Adipocyte (in vitro differentiated cells): Measurements from ENCODE around the gene SYNDIG1.

Experiments
- DNase-seq: peaks from one replicate; pipeline ENCODE4 v3.0.0-alpha.2; 2015; ENCODE audit warnings: low read depth
- H3K27me3 ChIP-seq: replicated peaks from 2 replicates; pipeline ENCODE4 v1.7.0; 2013; ENCODE audit warnings: mild to moderate bottlenecking, low read length, moderate library complexity; ENCODE audit not compliant: control insufficient read depth, insufficient read depth
- H3K36me3 ChIP-seq: 2 replicates; pipeline ENCODE4 v1.7.0; 2013; ENCODE audit warnings: low read length, mild to moderate bottlenecking, moderate library complexity; ENCODE audit not compliant: control insufficient read depth, insufficient read depth, severe bottlenecking
- H3K4me1 ChIP-seq: 2 replicates; pipeline ENCODE4 v1.7.0; 2013; ENCODE audit warnings: mild to moderate bottlenecking, low read length, moderate library complexity; ENCODE audit not compliant: control insufficient read depth, insufficient read depth
- H3K4me3 ChIP-seq: 2 replicates; pipeline ENCODE4 v1.7.0; 2013; ENCODE audit warnings: mild to moderate bottlenecking, low read length, moderate library complexity
- H3K9ac ChIP-seq: 2 replicates; pipeline ENCODE4 v1.7.0; 2013; ENCODE audit warnings: mild to moderate bottlenecking, low read length, moderate library complexity
- H3K9me3 ChIP-seq: 2 replicates; pipeline ENCODE4 v1.7.0; 2013; ENCODE audit warnings: mild to moderate bottlenecking, low read length, moderate library complexity; ENCODE audit not compliant: control insufficient read depth

Gene SYNDIG1

DNA sequence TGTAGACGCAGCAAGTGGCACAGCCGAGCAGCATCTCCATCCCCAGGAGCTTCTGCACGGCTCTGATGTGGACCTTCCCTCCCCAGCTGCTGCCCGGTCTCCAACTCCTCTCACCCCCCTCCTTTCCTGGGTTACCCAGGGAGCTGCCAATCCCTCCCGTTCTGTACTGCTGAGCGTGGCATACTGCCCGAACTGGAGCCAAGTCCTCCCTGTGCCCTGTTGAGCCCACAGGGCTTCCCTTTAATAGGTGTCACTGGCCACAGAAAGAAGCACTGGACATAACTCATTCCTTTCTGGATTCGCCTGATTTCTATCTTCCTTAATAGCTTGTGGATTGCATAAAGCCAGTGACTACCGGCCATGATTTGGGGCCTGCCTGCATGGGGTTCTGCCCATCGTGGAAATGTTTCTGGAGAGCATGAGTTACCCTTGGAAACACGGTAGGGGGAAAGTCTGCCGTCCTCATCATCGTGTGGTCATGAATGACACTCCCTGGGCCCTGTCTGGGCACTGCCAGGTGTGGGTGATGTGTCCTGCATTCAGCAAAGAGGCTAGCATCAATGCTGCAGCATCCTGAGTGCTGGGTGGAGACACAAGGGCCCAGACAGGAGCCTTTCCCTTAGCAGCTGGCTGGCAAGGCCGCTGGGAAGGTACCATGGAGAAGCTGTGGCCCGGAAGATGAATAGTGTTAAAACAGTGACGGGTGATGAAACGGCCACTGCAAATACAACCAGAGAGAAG lies 189.7 kb downstream of the SYNDIG1 start:
- Histone ChIP-seq H3K27me3 (peaks cover under 1% of the 10 kb centered on the region), H3K36me3 (no peaks in the 10 kb centered on the region), H3K9me3 (no peaks in the 10 kb centered on the region), H3K4me3 (no peak overlapping the region), H3K4me1 (peaks cover 13% of the 10 kb centered on the region), H3K9ac (no peak overlapping the region)
- DNase-seq: no peak

DNA sequence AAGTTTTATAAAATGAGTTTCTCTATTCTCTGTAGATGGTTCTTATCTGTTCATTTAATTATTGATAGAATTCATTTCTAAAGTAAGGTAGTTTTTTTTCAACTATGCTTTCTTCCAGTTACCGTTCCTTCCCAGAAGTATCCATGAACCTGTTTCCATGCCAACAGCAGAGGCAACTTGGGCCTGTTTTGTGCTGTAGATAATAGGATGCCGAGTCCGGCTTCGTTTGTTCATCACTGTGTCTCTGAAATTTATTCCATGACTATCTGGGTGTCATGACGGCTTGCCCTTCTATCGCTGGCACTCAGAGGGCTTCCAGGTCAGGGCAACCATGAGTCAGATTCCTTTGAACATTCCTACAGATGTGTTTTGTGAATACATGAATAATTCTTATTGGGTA lies 190.4 kb downstream of the SYNDIG1 start:
- H3K27me3 ChIP-seq: peaks cover 5% of the 10 kb centered on the region

DNA sequence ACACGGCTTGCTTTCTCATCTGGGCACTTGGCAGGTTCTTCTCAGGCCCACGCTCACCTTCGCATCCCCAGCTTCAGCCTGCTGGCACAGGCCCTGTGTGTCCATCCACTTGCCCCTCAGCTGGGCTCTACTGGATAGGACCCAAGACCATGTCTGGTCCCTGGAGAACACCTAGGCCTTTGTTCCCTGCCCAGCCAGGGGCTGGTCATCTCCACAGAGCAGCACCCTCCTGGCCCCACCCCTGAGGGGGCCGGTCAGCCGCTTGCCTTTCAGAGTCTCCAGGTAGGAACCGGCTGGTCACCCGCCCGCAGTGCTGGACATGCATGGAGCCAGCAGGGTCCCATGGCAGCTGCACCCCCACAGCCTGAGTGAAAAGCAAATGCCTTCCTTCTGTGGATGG lies 191.2 kb downstream of the SYNDIG1 start:
- Histone ChIP-seq H3K36me3 (no peaks in the 10 kb centered on the region), H3K9ac (no peak overlapping the region), H3K27me3 (peaks cover 8% of the 10 kb centered on the region), H3K9me3 (no peaks in the 10 kb centered on the region), H3K4me1 (peaks cover 13% of the 10 kb centered on the region), H3K4me3 (no peak overlapping the region)
- DNase-seq: no peak

More for the DNA sequence above, 190.4 kb downstream of the SYNDIG1 start:
- Histone ChIP-seq H3K36me3 (no peaks in the 10 kb centered on the region), H3K4me1 (peaks cover 13% of the 10 kb centered on the region), H3K9ac (no peak overlapping the region), H3K4me3 (no peak overlapping the region), H3K9me3 (no peaks in the 10 kb centered on the region)
- no peak for DNase-seq

DNA sequence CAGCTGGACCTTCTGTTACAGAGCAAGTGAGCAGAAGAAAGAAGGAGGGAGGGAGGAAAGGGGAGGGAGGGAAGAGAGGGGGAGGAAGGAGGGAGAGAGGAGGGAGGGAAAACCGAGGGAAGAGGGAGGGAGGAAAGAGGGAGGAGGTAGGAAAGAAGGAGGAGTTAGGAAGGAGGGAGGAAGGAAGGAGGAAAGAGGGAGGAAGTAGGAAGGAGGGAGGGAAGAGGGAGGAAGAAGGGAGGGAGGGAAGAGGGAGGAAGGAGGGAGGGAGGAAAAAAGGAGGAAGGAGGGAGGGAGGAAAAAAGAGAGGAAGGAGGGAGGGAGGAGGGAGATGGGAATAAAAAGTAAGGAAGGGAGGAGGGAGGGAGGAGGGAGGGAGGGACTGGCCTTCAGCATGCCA lies 191.8 kb downstream of the SYNDIG1 start:
- Histone ChIP-seq H3K9me3 (no peaks in the 10 kb centered on the region), H3K9ac (no peak overlapping the region), H3K4me3 (no peak overlapping the region), H3K36me3 (no peaks in the 10 kb centered on the region), H3K27me3 (peaks cover 9% of the 10 kb centered on the region), H3K4me1 (peaks cover 13% of the 10 kb centered on the region)
- DNase-seq: no peak

DNA sequence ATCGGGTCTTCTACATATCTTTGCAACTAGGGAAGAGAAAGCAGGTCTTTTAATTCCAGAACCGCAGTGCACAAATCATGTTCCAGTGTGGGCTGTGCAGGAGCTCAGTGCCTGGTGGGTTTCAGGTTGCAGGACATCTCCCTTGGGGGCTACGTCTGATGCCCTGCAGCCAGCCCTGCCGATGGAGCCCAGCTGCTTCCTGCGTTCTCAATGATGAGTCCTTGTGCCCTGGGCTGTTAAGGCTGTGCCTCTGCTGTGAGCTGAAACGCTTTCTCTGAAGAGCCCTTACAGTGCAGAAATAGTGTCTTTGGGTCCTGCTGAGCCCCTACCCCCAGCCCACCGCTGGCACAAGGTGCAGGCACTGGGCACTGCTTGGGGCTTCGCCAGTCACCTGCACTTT lies 192.9 kb downstream of the SYNDIG1 start:
- H3K4me1 ChIP-seq: peaks cover 13% of the 10 kb centered on the region
- no peak overlapping the region for H3K4me3 ChIP-seq
- no peaks in the 10 kb centered on the region for H3K36me3 ChIP-seq
- no peaks in the 10 kb centered on the region for H3K9me3 ChIP-seq
- peaks cover 13% of the 10 kb centered on the region for H3K27me3 ChIP-seq
- no peak for DNase-seq
- H3K9ac ChIP-seq: no peak overlapping the region

DNA sequence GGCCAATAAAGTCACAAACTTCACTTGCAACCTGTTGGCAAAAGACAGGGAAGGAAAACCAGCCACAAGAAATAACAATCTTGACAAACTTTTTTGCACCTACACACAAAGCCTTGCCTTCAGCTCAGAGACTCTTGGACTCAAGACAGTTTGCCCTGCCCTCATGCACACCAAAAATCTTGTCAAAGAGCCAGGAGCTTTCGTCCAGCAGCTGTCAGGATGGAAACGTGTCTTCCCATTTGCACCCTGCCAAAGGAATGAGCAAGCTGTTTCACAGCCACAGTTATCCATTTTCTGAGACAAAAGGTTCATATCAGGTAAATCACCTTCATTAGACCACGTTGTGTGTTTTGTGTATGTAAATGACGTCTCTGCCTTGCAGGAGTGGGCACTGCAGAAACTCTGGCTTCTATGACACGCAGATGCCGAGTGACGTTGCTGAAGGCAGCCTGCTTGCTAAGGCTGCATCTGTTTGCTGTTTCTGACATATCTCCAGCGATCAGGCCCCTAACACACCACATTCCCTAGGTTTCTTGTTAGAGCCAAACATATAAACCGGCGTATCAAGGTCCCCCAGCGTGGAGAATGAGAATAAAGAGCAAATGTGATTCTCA lies 193.4 kb downstream of the SYNDIG1 start:
- DNase-seq: peak; percentile 45
- Histone ChIP-seq H3K36me3 (no peaks in the 10 kb centered on the region), H3K27me3 (peaks cover 13% of the 10 kb centered on the region), H3K9ac (no peak overlapping the region), H3K9me3 (no peaks in the 10 kb centered on the region), H3K4me1 (peaks cover 10% of the 10 kb centered on the region), H3K4me3 (no peak overlapping the region)

DNA sequence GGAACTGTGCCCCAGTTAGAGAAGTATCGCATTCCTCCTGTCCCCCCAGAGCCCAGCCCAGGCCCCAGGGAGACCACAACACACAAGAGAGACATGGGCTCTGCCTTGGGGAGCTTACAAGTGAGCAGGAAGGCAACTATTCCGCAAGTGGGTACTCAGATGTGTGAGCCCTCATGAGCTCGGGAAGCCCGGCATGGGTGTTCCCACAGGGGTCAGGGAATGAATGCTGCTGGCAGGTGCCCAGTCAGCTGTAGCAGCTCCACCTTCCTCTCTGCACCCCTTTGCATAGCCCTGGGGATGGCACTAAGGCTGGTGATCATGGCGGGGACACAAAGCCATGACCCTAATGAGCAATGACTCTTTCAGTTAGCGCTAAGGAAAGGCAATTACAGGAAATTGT lies 194.1 kb downstream of the SYNDIG1 start:
- Histone ChIP-seq H3K4me3 (no peak overlapping the region), H3K9ac (no peak overlapping the region), H3K9me3 (no peaks in the 10 kb centered on the region), H3K36me3 (no peaks in the 10 kb centered on the region), H3K27me3 (peaks cover 13% of the 10 kb centered on the region), H3K4me1 (peaks cover 10% of the 10 kb centered on the region)
- no peak for DNase-seq

DNA sequence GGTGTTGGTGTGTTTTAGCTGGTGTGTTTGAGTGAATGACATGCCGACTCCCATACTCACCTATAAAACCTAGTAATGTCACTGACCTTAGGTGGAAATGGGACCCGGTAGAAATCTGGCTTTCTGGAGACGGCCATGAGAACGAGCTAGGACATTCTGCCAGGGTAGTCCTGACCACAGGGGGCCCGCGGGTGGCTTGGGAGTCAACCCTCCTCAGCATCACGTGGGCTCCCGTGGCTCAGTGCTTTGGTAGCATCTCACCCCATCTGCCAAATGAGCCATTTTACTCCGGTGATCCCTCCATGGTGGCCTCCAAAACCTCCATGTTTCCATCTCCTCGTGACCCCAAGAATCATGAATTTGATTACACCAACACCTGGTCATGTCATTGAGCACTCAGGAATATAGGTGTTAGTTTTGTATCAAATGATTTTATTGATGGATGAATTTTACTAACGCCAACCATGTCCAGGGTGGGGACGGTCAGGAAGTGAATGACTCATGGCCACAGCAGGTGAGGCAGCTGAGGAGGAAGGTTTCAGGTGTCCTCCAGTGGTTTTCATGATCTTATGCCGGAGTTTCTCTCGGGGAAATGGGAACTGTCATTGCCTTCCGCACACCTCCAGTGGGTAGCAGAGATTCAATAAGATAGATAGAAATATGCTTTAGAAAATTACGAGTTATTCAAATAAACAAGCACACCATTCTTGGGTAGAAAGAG lies 195.0 kb downstream of the SYNDIG1 start:
- H3K9ac ChIP-seq: no peak overlapping the region
- H3K9me3 ChIP-seq: no peaks in the 10 kb centered on the region
- peaks cover 13% of the 10 kb centered on the region for H3K27me3 ChIP-seq
- H3K4me3 ChIP-seq: no peak overlapping the region
- H3K4me1 ChIP-seq: peaks cover 10% of the 10 kb centered on the region
- no peak for DNase-seq
- H3K36me3 ChIP-seq: no peaks in the 10 kb centered on the region

DNA sequence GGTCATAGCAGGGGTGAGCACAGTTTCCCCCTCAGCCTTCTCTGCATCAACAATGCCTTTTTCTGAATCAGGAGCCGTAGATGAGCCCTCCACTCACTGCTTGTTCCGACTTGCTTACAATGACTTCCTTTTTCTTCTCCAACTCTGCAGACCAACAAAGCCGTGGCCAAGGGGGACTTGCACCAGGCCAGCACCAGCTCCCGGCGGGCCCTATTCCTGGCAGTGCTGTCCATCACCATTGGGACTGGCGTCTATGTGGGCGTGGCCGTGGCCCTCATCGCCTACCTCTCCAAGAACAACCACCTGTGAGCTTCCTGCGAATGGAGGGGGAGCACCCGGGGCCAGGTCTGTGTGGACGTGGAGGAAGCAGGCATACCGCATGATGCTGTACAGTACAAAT lies 195.8 kb downstream of the SYNDIG1 start:
- DNase-seq: no peak
- Histone ChIP-seq H3K9ac (no peak overlapping the region), H3K27me3 (peaks cover 13% of the 10 kb centered on the region), H3K4me1 (peaks cover 10% of the 10 kb centered on the region), H3K4me3 (no peak overlapping the region), H3K36me3 (no peaks in the 10 kb centered on the region), H3K9me3 (no peaks in the 10 kb centered on the region)

DNA sequence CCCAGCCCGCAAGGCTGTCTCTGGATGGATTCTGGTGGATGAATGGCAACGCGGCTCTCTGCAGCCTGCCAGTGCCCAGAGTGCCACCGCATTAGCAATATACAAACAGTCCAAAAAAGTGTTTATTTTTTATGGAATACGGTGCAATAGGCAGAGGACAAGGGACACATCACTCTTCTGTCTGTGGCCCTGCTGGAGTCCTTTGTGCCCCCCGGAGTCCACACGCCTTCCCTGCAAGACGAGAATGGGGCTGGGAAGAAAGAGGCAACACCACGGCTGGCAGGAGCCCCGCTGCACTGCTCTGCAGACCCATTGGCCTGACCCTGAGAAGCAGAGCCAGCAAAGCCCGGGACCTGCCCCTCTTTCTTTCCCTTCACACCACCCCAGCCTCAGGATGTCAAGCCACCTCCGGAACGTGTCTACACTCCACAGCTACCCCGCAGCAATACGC lies 196.3 kb downstream of the SYNDIG1 start:
- Histone ChIP-seq H3K9me3 (no peaks in the 10 kb centered on the region), H3K27me3 (peaks cover 13% of the 10 kb centered on the region), H3K4me3 (no peak overlapping the region), H3K36me3 (no peaks in the 10 kb centered on the region), H3K4me1 (peaks cover 10% of the 10 kb centered on the region), H3K9ac (no peak overlapping the region)
- DNase-seq: no peak

DNA sequence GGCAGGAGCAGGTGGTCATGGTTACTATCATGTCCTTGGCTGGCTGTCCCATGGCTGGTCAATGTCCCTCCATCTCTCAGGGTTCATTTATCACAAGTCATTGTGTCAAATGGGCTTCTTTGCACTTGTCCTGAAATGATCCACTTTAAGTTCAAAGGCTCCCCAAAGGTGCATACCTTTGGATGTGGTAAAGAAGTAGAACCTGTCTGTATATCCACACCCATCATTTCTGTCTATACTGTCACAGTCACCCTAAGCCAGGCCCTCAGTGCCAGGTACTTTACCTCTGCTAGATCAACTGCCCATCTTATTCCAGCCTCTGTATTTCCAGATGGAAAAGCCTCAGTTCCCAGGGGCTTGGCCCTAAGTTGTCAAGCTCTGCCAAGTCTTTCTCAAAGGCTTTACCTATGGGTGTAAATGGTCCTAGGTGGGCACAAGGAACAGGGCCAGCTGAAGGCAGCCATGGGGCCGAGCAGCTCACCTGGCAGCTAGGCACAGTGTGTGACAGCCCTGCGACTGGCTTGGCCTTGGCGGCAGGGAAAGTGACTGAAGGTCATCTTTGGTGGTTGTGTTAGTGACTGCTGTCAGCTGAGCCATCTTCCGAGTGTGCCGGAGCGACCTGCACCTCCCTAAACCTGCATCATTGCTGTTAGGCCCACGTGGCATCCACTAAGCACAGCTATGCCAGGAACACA lies 198.4 kb downstream of the SYNDIG1 start:
- Histone ChIP-seq H3K9ac (no peak overlapping the region), H3K36me3 (no peaks in the 10 kb centered on the region), H3K9me3 (no peaks in the 10 kb centered on the region), H3K4me1 (peaks cover 14% of the 10 kb centered on the region), H3K4me3 (no peak overlapping the region), H3K27me3 (peaks cover 13% of the 10 kb centered on the region)
- no peak for DNase-seq
